SK-N-SH treated with all-trans-retinoic acid at 6 μM for 48 hours (cell line): Measurements from ENCODE around the gene C21orf58.

Source experiments
- ARNTL ChIP-seq: fragments of 450-650 bp; formaldehyde crosslinking; IDR thresholded peaks from 2 replicates; pipeline ENCODE4 v1.5.0; 2020; ENCODE audit warnings: low read depth, mild to moderate bottlenecking, moderate library complexity, borderline replicate concordance
- CREB5 ChIP-seq: fragments of 250-450 bp; sonication (Bioruptor Pico); IDR thresholded peaks from 2 replicates; pipeline ENCODE4 v1.5.1; 2020; ENCODE audit warnings: low read depth, mild to moderate bottlenecking, moderate library complexity
- CSDC2 ChIP-seq: fragments of 250-450 bp; sonication (Bioruptor Pico); IDR thresholded peaks from 2 replicates; pipeline ENCODE4 v1.5.0; 2020; ENCODE audit warnings: mild to moderate bottlenecking, moderate library complexity
- ISL1 ChIP-seq: fragments of 250-450 bp; sonication (Bioruptor Pico); IDR thresholded peaks from 2 replicates; pipeline ENCODE4 v2.1.2; 2022; ENCODE audit warnings: mild to moderate bottlenecking, moderate library complexity
- PATZ1 ChIP-seq: fragments of 250-450 bp; sonication (Bioruptor Pico); IDR thresholded peaks from 2 replicates; pipeline ENCODE4 v1.8.0; 2020; ENCODE audit warnings: mild to moderate bottlenecking, moderate library complexity, borderline replicate concordance
- RARB ChIP-seq: fragments of 250-450 bp; sonication (Bioruptor Pico); IDR thresholded peaks from 2 replicates; pipeline ENCODE4 v1.8.0; 2021; ENCODE audit warnings: mild to moderate bottlenecking, moderate library complexity
- SNAI2 ChIP-seq: fragments of 250-450 bp; sonication (Bioruptor Pico); IDR thresholded peaks from 2 replicates; pipeline ENCODE4 v1.5.0; 2020; ENCODE audit warnings: mild to moderate bottlenecking, moderate library complexity
- TCF4 ChIP-seq: fragments of 250-450 bp; sonication (Bioruptor Pico); IDR thresholded peaks from 2 replicates; pipeline ENCODE4 v1.8.0; 2021; ENCODE audit warnings: mild to moderate bottlenecking, moderate library complexity, borderline replicate concordance
- ZFP3 ChIP-seq: fragments of 250-450 bp; sonication (Bioruptor Pico); IDR thresholded peaks from 2 replicates; pipeline ENCODE4 v1.5.0; 2020; ENCODE audit warnings: mild to moderate bottlenecking, moderate library complexity
- ZNF565 ChIP-seq: fragments of 450-650 bp; formaldehyde crosslinking; conservative IDR thresholded peaks from 2 replicates; pipeline ENCODE4 v1.5.0; 2020; ENCODE audit warnings: low read depth, mild to moderate bottlenecking, moderate library complexity

GRCh38 chr21:46363698-46364097 lies 40.0 kb upstream of the C21orf58 start:
- no peak for TF ChIP-seq ARNTL (CRISPR knock-in tag)
- no peak for TF ChIP-seq ZNF565 (CRISPR knock-in tag)
- TF ChIP-seq TCF4 (CRISPR knock-in tag): no peak
- TF ChIP-seq PATZ1 (CRISPR knock-in tag): no peak
- TF ChIP-seq RARB (CRISPR knock-in tag): no peak
- TF ChIP-seq ZFP3 (CRISPR knock-in tag): no peak
- no peak for TF ChIP-seq CSDC2
- TF ChIP-seq CREB5 (CRISPR knock-in tag): no peak
- TF ChIP-seq ISL1 (CRISPR knock-in tag): no peak
- TF ChIP-seq SNAI2 (CRISPR knock-in tag): no peak
